Measurements from ENCODE around the gene KASH5.
"Not testable (repeated sequence)": the region's sequence is repeated elsewhere in the genome, so short reads cannot be mapped to it uniquely, and the experiment has no call there.

The KASH5 gene

GRCh38 chr19:49439836-49440235, 51.8 kb downstream of the KASH5 start:
- no peak for DNase-seq

GRCh38 chr19:49440439-49441209, 52.6 kb downstream of the KASH5 start:
- DNase-seq, result no peak

DNA sequence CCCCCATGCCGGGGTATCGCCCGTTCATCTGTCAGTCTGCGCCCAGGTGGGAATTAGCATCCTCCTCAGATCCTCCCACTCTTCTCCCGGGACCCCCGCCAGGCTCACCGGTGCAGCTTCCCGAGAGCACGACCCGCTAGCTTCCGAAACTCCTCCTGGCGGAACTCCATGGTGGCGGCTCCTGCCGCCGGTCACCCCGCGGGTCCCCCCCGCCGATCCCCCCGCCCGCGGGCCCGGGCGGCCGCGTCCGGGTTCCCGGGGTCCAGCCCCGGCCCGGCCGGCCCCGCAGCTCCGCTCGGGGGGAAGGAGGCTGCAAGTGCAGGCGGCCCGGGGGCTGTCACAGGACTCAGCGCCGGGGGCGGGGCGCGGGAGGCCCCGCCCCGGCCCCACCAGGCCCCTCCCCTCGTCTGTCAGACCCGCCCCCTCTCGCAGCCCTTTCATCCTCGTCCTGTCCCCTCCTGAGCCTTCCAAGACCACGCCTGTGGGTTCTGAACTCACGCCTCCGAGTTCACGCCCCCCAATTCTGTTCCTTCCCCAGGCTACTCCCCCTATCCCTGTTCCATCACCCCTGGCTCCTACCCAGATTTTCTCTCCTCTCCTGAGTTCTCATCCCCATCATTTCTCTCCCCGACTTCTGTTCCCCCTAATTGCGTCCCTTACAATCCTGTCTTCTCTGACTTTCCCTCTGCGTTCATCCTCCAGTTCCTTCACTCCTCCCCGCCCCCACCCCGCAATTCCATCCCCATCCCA, 53.3 kb downstream of the KASH5 start, which contains the start of gene SLC17A7:
Gene SLC17A7 (minus strand): TSS at position 318 of the 750 bp plus-strand sequence. CDS start 148 bp downstream, at position 170.
- DNase-seq, result peak; percentile 6 to 20

- no peak for DNase-seq
Observed at GRCh38 chr19:49441960-49442350, 53.9 kb downstream of the KASH5 start.

- DNase-seq, result no peak
Observed at GRCh38 chr19:49442354-49442753, 54.3 kb downstream of the KASH5 start.

DNA sequence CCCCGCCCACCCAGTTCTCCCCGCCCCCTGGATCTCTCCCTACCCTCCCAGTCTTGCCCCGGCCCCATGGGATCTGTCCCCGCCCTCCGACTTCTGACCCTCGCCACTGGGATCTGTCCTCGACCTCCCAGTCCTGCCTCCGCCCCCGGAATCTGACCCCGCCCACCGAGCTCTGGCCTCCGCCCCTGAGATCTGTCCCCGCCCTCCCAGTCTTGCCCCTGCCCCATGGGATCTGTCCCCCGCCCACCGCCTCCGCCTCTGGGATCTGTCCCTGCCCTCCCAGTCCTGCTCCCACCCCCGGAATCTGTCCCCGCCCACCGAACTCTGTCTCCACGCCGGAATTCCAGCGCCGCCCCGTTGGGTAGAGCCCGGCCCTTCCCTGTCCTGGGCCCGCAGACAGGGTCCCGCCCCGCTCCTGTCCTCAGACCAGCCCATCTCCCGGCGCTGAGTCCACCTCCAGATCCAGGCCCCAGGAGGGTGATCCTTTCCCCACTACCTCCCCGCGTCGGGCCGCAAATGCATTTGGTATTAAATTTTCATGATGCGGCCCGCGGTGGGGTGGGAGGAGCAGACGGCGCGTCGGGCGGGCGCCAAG, 54.8 kb downstream of the KASH5 start:
- peak; percentile 51 to 74 for DNase-seq

- DNase-seq, result peak; percentile 92 to 96
Observed at GRCh38 chr19:49443366-49444099, 55.5 kb downstream of the KASH5 start.

DNA sequence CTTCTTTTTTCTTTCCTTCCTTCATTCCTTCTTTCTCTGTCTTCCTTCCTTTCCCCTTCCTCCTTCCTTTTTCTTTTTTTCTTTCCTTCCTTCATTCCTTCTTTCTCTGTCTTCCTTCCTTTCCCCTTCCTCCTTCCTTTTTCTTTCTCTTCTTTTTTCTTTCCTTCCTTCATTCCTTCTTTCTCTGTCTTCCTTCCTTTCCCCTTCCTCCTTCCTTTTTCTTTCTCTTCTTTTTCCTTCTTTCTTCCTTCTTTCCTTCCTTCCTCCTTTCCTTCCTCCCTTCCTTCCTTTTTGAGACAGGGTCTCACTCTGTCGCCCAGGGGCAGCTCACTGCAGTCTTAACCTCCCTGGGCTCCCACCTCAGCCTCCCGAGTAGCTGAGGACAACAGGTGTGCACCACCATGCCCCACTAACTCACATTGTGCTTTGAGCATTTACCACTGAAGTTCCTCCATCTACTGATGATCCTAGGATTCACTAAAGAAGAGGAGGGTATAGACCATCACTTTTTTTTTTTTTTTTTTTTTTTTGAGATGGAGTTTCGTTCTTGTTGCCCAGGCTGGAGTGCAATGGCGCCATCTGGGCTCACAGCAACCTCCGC, 56.2 kb downstream of the KASH5 start:
- DNase-seq, result not testable (repeated sequence)

DNA sequence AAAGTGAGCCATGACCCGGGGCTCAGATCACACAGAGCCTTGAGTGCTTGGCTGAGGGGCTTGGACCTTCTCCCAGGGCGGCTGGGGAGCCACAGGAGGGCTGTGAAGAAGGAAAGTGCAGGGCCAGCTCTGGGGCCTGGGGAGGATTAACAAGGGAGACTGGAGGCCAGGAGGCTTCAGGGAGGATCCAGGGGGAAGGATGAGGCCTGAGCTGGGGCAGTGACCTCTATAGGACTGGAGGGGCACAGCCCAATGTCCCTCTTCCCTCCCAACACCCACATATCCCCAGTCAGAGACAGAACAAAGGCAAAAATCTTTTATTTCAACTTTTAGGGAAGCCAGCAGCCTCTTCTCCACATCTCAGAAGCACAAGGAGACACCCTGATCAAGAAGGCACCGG, 57.9 kb downstream of the KASH5 start:
- peak; percentile 17 to 29 for DNase-seq

DNA sequence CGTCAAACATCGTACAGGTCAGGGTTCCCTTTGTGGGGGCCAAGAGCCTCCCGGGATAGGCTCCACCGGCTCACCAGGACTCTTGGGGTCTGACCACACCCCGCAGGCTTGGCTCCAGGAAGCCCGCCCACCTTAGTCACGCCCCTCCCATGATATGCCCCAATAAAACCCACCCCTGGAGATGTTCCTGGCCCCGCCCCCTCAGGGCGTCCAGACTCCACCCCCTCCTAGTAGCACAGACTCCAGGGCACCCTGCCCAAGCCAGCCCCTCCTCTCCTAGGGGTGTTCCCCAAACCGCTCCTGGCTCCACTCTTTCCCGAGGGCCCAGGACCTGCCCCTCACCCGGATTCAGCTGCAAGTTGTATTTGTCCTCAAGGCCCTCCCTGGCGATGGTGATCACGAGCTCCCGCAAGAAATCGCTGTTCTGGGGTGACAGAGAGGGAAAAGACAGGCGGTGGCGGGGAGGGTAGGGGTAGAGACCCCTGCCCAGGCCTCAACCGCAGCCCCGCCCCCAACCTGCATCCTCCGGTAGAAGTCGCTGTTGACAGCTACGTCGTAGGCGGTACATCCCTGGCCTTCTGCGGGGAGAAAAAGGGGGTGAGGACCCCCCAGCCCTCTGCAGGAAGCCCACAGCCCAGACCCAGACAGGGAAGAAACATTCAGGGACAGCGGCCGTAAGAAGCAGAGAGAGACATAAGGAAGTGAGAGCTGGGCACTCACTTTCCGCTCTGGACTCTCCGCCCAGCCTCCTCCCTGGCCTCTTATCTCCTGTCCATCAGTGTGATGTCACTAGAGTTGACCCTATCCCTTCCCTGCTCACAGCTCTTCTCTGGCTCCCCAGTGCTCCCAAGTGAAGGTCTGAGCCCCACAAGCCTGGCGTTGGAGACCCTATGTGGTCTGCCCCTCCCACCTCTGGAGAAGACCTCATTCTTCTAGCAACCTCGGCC, 59.7 kb downstream of the KASH5 start:
- no peak for DNase-seq

DNA sequence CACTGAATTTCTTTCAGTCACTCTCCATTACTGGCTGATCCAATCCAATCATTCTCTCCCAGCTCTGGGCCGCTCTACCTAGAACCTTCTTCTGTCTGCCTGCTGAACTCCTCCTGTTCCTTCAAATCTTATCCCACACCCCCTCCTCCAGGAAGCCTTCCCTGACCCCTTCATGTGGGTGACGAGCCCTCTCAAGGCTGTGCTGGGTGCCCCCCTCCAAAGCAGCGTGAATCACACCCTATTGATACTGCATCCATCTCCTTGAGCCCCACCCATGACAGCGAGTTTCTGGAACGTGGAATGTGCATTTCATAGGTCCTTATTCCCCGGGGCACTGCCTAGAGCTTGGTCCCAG, 60.4 kb downstream of the KASH5 start:
- no peak for DNase-seq

- no peak for DNase-seq
Observed at GRCh38 chr19:49450405-49450804, 62.4 kb downstream of the KASH5 start.

- DNase-seq, result peak; percentile 99
Observed at GRCh38 chr19:49451430-49452181, 63.6 kb downstream of the KASH5 start, which contains the start of gene PIH1D1. TSS of gene PIH1D1 (minus strand) at chr19:49451814. CDS start at chr19:49451574, 240 bp downstream.

GRCh38 chr19:49453013-49453756, 65.1 kb downstream of the KASH5 start, which contains the start of gene ALDH16A1:
TSS of gene ALDH16A1 (plus strand) at chr19:49453225. CDS start at chr19:49453332, 107 bp downstream.
- DNase-seq, result peak; percentile 98 to 99

DNA sequence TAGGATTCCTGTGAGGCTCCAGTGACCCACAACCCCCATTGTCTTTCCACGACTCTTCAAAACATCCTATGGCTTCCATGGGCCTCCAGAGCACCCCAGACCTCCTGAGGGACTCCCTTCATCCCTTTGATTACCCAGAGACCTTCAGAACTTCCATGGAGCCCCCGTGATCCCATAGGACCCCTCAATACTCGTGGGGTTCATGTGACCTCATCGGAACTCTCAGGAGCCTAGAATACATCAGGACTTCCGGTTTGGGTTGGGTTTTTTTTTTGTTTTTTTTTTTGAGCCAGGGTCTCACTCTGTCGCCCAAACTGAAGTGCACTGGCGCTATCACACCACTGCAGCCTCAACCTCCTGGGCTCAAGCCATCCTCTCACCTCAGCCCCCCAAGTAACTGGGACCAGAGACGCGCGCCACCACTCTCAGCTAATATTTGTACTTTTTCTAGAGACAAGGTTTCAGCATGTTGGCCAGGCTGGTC, 65.8 kb downstream of the KASH5 start:
- no peak for DNase-seq

DNA sequence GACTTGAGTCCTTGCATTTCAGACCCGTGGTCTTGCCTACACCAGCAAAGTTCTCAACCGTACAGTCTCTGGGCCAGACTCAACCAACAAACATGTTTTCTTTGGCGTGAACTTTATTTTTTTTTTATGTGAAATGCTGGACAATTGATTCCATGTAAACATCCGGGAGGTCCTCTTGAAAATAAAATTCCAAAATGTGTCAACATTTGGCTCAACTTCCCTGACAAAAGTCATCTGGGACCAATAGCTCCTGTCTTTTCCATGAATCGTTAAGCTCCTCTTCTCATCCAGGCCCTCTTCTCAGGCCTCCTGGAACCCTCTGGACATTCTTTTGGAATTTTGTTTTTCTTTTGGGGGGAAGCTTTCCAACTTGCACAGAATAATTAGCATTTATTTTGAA, 67.7 kb downstream of the KASH5 start:
- DNase-seq, result no peak

GRCh38 chr19:49456326-49456725, 68.3 kb downstream of the KASH5 start:
- DNase-seq, result peak; percentile 18 to 67

DNA sequence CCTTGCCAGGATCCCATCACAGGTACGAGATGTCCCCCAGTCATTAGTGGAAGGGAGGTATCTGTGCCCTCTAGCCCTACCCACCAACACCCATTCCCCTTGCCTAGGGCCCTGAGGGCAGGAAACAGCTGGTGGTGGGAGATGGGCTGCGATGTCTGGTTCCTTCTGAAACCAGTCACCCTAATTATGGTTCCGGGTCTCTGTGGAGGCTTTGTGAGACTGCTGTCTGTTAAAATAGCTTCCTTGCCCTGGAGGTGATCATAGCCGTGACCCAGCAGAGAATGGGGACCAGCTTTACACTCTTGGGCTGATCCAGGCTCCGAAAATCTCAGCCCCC, 70.5 kb downstream of the KASH5 start:
- no peak for DNase-seq

DNA sequence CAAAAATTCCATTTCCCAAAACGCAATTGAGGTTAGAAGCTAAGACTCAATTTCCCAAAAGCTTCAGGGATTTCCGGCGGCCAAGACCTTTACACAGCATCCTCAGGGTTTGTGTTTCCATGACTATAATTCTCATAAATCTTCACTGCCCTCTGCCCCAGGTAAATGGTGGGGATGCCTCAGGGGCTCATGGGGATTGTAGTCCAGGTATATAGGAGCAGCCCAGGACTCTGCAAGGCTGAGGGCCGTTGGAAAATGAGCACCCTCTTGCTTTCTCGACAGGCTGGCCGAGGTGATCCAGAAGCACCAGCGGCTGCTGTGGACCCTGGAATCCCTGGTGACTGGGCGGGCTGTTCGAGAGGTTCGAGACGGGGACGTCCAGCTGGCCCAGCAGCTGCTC, 71.3 kb downstream of the KASH5 start:
- DNase-seq, result no peak

Measured in inflammatory macrophage (primary cell).